ENCODE measurements around the gene XKRX.
A peak's percentile ranks its signal among the peaks of the same experiment; 100 is the strongest.

XKRX gene

DNA sequence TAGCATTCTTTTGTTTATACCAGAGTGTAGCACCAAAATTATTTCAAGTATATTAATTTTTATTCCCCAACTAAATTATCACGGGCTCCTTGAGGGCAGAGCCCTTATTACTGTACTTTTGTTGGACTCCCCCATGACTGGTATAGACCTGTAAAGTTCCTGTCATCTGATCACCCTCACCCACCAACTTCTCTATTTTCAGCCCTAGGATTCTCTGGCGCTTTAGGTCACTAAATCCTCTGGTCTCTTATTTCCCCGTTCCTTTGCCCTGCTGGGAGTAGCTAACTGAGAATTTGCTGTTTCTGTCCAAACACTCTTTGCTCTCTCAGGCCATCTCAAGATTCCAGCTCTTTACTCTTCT lies 3.2 kb upstream of the XKRX start:
- ChIA-PET POLR2A (ENCODE audit: low non-redundant PET) (no interaction called here), CTCF (no interaction called here)
- DNase-seq (ENCODE audit: low spot score), result no peak
- TF ChIP-seq, protein P1, sequence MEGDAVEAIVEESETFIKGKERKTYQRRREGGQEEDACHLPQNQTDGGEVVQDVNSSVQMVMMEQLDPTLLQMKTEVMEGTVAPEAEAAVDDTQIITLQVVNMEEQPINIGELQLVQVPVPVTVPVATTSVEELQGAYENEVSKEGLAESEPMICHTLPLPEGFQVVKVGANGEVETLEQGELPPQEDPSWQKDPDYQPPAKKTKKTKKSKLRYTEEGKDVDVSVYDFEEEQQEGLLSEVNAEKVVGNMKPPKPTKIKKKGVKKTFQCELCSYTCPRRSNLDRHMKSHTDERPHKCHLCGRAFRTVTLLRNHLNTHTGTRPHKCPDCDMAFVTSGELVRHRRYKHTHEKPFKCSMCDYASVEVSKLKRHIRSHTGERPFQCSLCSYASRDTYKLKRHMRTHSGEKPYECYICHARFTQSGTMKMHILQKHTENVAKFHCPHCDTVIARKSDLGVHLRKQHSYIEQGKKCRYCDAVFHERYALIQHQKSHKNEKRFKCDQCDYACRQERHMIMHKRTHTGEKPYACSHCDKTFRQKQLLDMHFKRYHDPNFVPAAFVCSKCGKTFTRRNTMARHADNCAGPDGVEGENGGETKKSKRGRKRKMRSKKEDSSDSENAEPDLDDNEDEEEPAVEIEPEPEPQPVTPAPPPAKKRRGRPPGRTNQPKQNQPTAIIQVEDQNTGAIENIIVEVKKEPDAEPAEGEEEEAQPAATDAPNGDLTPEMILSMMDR (conservative IDR thresholded peaks at IDR 0.05; ENCODE audit: low read depth), result no peak
- H3K27ac ChIP-seq, result no peak overlapping the region

DNA sequence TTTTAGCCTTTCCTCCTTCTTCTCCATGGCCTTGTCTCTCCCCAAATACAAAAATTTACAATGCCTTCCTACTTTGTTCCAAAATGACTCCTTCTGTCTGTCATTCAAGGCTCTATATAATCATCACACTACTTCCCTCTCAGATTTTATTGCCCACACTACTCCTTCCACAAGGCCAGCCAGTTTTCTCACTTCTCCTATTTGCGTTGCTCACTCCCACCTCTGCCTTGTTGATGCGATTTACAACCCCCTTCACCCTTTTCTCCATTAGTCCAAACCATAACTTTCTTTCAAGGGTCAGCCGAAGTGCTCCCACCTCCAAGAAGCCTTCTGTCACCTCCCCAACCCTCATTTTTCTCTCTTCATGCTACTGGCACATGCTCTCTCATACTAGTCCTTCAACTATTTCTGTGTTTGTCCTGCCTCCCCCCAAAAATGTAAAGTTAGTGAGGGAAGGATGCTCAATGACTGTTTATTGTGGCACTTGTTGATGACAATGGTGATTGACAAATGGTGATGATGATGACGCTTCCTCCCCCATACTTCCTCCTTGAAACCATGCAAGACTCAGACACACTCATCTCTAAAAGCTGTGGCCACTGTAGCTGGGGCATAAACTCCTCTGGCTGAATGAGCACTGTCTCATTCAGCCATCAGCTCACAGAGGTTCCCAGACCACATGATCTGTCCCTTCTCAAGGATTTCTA lies 2.7 kb upstream of the XKRX start:
- POLR2A ChIA-PET (ENCODE audit: low non-redundant PET), result no interaction called here
- no peak overlapping the region for H3K27ac ChIP-seq
- no peak for DNase-seq (ENCODE audit: low spot score)
- CTCF ChIA-PET, result no interaction called here
- TF ChIP-seq, protein P1 (conservative IDR thresholded peaks at IDR 0.05; ENCODE audit: low read depth), result no peak

DNA sequence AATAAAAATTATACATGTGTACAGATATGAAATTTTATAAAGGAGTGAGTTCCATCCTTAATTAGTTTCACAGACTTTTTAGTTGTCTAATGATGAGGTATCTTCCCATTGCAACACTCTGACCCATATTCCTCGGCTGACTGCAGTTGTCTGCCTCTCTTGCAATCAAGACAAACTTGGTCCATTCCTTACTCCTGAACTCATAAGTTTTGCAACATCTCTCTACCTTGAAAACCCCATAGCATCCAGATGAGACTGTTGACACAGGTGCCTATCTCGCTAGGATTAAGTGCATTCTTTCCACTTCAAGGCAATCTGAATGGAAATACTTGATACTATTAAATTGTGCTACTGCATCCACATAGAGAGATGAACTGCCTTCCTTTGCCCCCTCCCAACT lies 2.3 kb downstream of the XKRX start:
- no peak for DNase-seq (ENCODE audit: low spot score)
- POLR2A ChIA-PET (ENCODE audit: low non-redundant PET), result no interaction called here
- CTCF ChIA-PET, result no interaction called here
- H3K27ac ChIP-seq, result no peak overlapping the region
- TF ChIP-seq, protein P1 (conservative IDR thresholded peaks at IDR 0.05; ENCODE audit: low read depth), result no peak

DNA sequence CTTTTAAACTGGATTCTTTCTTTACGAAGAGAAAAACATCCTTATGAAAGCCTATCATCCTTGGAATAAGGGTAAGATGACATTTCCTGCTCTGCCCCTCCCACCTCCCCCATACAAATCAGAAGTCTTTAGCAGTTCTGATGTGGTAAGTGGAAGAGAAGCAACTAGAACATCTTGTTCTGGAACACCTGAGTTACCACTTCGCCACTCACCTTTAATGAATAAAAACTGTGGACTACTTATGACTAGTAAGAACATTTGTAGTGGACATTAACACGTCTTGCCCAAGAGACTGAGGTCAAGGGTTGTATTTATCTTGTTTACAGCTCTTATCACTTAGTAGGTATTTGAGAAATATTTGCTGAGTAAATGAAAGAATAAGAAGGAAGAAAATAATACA lies 4.3 kb downstream of the XKRX start:
- no peak overlapping the region for H3K27ac ChIP-seq
- POLR2A ChIA-PET (ENCODE audit: low non-redundant PET), result no interaction called here
- no peak for DNase-seq (ENCODE audit: low spot score)
- CTCF ChIA-PET, result no interaction called here
- TF ChIP-seq, protein P1 (conservative IDR thresholded peaks at IDR 0.05; ENCODE audit: low read depth), result no peak

DNA sequence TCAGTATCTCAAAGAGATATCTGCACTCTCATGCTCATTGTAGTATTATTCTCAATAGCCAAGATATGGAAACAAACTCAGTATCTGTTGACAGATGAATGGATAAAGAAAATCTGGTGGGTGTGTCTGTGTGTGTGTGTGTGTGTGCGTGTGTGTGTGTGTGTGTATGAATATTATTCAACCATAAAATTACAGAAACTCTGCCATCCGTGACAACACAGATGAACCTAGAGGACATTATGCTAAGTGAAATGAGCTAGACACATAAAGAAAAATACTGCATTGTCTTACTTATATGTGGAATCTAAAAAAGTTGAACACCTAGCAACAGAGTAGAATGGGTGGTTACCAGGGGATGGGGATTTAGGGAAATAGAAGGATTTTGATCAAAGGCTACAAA lies 13.2 kb downstream of the XKRX start:
- H3K27ac ChIP-seq, result no peak overlapping the region
- DNase-seq (ENCODE audit: low spot score), result no peak
- POLR2A ChIA-PET (ENCODE audit: low non-redundant PET), result no interaction called here
- TF ChIP-seq, protein P1 (conservative IDR thresholded peaks at IDR 0.05; ENCODE audit: low read depth), result no peak
- CTCF ChIA-PET, result no interaction called here

DNA sequence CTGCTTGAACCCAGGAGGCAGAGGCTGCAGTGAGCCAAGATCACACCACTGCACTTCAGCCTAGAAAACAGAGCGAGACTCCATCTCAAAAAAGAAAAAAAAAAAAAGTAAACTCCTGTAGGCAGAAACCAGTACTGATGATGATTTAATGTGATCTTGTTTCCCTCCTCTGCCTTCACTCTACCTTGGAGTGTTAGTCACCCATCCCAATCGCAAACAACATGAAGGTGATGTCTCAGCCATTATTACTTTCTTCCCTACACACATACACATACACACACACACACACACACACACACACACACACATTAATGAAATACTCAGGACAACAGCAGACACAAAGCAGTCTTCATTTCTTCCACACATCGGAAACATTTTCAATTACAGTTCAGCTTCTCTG lies 15.6 kb downstream of the XKRX start:
- H3K27ac ChIP-seq, result no peak overlapping the region
- CTCF ChIA-PET, result no interaction called here
- no peak for DNase-seq (ENCODE audit: low spot score)
- POLR2A ChIA-PET (ENCODE audit: low non-redundant PET), result no interaction called here
- TF ChIP-seq, protein P1 (conservative IDR thresholded peaks at IDR 0.05; ENCODE audit: low read depth), result no peak

DNA sequence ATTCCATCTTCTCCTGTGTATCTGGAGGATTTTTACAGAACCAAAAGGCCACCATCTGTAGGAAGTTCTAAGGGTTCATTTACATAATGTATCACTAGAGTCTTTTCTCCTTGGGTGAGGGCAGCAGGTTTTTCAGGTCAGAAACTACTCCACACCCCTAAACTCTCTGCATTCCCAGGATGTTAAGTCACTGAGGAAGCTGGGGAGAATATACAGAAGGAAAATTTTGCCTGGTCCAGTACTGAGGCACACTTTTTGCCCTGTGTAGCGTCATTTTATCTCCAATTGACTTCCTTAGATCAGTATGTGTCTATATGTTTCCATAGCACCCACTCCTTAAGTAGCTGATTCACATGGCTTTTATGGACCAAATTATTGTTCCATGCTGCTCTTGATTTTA lies 17.0 kb downstream of the XKRX start:
- POLR2A ChIA-PET (ENCODE audit: low non-redundant PET), result no interaction called here
- CTCF ChIA-PET, result no interaction called here
- TF ChIP-seq, protein P1 (conservative IDR thresholded peaks at IDR 0.05; ENCODE audit: low read depth), result no peak
- no peak overlapping the region for H3K27ac ChIP-seq
- peak; percentile 34 for DNase-seq (ENCODE audit: low spot score)

Data from RWPE1 (cell line).